HG02763 (cell line): ENCODE measurements around the gene LCN6.
"Not testable (repeated sequence)": the region's sequence is repeated elsewhere in the genome, so short reads cannot be mapped to it uniquely, and the experiment has no call there.

Experiments used
- ATAC-seq: cut with Tn5 transposase; IDR thresholded peaks from one replicate; pipeline ENCODE4 v1.9.1; 2021; ENCODE audit warnings: mild to moderate bottlenecking, moderate library complexity; ENCODE audit not compliant: unreplicated experiment

The LCN6 gene

DNA sequence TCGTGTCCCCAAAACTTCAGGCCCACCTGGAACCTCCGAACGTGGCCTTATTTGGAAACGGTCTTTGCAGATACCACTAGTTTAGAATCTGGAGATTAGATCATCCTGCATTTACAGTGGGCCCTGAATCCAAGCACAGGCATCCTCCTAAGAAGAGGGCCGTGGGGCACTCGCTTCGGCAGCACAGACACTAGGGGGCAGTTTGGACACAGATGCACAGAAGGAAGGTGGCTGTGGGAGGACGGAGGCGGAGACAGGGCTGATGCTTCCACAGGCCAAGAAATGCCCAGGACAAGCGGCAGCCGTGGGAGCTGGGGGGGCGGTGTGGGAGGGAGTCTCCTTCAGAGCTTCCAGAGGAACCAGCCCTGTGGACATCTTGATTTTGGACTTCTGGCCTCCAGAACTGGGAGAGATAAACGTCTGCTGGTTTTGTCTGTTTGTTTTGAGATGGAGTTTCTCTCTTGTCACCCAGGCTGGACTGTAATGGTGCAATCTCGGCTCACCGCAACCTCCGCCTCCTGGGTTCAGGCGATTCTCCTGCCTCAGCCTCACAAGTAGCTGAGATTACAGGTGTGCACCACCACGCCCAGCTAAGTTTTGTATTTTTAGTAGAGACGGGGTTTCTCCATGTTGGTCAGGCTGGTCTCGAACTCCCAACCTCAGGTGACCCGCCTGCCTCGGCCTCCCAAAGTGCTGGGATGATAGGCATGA, 12.7 kb upstream of the LCN6 start:
- ATAC-seq = not testable (repeated sequence)

DNA sequence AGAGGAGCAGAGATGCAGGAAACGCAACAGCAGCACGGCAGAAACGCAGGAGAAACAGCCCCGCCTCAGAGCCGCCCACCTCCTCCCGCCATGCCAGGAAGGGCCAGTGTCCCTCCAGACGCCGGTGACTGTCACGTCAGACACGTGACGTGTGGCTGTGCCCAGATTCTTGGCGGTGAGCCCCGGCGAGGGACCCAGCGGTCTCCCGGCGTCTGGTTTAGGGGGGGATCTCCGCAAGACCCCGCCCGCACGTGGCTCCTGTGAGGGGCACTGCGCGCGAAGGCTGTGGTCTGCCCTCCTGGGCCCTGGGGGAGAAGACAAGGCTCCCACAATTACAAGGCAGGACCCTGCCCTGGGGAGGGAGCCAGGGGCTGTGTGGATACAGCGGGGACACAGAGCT, 12.1 kb upstream of the LCN6 start:
- no peak for ATAC-seq

DNA sequence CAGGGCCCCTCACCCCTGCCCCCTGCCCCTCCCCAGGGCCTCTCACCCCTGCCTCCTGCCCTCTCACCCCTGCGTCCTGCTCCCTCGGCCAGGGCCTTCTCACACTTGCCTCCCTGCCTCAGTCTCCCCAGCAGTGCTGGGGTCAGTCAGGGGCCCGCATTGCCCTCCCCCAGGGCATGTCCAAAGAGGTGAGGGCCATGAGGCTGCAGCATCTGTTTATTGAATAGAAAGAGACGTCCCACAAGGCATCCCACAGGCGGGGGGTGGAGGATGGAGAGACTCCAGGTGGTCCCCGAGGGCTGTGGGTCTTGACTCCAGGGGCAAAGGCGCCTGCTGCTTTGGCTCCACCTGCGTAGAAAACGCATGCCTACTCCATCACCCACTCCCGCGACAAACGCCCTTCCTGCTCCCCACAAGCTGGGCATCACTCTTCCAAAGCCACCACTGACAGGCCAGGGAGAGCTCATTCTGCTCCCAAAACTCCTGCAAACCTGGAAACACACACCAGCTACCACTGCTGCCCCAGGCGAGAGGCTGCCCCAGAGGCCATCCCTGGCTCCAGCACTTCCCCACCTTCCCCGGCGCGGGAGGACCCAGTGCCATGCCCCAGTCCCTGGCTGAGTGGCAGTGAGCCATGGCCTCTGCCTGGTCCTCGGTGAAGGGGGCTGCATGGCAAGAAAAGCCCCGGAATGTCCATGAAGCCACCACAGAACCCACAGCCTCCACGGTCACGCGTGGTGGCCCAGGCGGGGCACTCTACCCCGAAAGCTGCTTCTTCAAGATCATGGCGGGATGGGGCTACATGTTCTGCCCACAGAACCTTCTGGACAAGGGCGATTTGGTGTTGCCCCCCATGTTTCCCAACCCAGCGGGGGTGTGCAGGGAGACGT, 11.4 kb upstream of the LCN6 start:
- ATAC-seq = no peak

DNA sequence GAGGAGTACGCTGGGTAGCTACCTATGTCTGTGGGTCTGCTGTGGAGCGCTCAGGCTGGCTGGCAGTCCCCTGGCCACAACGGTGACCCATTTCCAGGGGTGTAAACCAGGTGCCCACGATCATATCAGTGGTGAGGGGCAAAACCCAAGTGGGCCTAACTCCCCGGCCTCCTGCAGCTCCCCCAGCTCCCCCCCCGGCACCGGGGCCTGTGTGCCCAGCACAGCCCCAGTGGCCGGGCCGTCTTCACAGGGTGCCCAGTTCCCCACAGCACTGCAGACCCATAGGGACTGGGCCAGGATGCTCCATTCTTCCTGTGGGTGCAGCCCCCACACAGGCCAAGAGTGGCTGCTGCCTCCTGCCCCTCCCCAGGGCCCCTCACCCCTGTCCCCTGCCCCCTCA, 10.7 kb upstream of the LCN6 start:
- no peak for ATAC-seq

DNA sequence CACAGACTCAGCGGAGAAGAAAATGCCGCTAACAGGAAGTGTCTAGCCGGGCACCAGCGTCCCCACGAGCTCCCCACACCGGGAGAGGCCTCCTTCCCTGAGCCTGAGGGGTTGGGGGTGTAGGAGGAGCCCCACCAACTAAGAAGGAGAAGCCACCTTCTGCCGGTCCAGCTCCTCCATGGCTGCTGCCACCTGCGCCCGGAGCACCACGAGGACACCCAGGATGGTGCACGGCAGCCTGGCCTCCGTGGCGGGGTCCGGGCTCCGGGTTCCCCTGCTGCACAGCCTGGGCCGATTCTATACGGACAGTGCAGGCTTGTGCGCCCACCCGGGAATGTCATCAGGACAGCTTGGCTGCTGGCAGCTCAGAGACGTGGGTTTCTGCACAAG, 9.4 kb upstream of the LCN6 start:
- no peak for ATAC-seq

DNA sequence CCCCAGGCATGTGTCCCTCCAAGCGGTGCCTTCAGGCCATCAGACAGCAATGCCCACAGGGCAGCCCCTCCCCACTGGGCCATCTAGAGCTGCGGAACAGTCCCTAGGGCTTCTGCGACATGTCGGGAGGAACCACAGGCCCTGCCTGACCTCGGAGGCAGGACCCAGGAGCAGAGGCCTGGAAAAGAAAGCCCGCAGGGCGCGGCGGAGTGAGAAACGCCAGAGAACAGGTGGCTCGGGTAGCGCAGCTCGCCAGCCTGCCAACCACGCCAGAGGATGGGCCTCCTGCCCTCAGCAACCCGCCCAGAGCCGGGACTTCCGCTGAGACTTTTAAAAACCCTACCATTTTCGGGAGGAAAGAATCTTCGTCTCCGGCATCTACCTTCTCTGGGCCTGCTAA, 9.0 kb upstream of the LCN6 start:
- ATAC-seq = no peak

DNA sequence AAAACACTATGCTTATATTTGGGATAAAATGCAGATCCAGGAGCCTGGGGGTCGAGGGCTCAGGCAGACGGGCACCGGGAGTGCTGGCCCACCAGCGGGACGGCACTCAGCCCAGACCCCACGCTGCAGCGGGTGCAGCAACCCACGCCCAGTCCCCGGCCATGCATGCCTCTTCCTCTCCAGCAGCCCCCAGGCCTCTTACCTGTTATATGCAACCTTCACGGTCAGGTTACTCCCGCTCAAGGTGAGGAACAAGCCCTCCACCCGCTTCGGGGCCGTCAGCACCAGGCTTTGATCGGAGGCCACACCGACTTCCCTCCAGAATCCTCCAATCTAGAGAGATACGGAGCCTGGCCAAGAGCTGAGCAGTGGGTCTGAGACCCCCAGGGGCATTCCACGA, 8.5 kb upstream of the LCN6 start:
- no peak for ATAC-seq

DNA sequence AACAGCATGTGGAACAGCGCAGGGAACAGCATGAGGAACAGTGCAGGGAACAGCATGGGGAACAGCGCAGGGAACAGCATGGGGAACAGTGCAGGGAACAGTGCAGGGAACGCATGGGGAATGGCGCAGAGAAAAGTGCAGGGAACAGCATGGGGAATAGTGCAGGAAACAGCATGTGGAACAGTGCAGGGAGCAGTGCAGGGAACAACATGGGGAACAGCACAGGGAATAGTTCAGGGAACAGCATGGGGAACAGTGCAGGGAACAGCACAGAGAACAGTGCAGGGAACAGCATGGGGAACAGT, 7.8 kb upstream of the LCN6 start:
- ATAC-seq = no peak

DNA sequence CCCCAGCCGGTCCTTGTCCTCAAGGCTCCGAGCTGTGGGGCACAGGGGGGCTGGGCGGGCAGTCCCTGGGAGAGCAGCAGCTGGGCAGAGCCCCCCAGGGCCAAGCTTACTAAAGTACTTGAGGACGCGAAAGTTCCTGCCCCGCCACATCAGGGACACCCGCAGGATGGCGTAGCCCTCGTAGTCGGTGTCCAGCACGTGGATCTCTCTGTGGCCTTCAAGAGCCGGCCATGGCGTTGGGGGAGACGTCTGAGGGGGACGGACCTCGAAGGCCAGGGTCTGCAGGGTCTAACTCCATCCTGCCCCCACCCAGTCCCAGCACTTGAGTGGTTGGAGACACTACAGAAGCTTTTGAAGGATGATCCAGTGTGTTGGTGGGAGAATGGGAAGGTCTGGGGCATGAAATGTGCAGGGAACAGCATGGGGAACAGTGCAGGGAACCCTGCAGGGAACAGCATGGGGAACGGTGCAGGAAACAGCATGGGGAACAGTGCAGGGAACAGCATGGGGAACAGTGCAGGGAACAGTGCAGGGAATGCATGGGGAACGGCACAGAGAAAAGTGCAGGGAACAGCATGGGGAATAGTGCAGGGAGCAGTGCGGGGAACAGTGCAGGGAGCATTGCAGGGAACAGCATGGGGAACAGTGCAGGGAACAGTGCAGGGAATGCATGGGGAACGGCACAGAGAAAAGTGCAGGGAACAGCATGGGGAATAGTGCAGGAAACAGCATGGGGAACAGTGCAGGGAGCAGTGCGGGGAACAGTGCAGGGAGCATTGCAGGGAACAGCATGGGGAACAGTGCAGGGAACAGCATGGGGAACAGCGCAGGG, 7.2 kb upstream of the LCN6 start:
- not testable (repeated sequence) for ATAC-seq

DNA sequence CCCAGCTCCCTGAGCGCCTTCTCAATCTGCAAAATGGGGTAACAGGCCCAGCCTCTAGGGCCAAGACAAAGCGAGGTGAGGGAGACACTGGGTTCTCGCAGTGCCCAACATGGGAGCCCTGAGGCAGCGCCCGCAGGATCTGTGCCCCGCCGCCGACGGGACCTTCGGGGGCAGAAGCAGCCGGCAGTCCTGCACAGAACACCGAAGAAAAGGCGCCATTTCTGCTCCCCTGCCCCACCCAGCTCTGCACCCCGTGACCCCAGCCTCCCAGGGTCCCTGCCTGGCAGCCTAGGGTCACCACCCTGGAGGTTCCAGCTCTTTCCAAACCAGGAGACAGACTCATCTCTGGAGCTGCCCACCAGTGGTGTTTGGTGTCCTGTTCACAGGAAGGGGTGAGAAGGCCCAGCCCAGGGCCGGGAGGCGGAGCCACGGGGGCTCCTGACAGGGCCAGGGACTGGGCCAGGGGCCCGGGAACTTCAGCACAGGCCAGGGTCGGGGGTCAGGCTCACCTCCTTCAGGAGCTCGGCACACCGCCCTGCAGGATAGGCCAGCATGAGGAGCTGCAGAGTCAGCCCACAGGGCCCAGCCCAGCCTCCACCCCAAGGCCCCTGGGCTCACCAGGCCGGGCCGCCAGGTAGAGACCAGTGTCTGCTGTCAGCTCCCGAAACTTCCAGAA, 6.4 kb upstream of the LCN6 start:
- ATAC-seq = no peak

DNA sequence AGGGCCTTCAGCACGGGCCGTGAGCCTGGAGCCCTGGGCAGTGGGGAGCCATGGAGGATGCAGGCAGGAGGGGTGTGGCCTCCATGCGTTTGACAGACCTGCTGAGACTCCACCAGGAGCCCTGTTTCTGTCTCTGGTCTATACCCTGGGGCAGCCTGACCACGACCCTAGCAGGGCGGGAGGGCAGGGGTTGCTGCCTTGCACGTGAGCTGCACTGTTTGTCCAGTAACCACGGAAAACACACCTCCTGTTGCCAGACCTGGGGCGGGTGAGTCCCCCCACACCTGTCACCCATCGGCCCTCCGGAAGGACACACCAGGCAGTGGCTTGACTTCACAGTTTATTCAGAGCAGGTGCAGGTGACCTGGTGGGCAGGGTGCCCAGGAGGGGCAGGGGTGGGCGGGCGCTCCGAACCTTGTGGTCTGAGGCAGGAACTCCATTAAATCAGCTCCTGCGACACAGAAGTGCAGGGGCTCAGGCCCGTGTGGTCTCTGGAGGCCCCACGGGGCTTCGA, 5.8 kb upstream of the LCN6 start:
- no peak for ATAC-seq

DNA sequence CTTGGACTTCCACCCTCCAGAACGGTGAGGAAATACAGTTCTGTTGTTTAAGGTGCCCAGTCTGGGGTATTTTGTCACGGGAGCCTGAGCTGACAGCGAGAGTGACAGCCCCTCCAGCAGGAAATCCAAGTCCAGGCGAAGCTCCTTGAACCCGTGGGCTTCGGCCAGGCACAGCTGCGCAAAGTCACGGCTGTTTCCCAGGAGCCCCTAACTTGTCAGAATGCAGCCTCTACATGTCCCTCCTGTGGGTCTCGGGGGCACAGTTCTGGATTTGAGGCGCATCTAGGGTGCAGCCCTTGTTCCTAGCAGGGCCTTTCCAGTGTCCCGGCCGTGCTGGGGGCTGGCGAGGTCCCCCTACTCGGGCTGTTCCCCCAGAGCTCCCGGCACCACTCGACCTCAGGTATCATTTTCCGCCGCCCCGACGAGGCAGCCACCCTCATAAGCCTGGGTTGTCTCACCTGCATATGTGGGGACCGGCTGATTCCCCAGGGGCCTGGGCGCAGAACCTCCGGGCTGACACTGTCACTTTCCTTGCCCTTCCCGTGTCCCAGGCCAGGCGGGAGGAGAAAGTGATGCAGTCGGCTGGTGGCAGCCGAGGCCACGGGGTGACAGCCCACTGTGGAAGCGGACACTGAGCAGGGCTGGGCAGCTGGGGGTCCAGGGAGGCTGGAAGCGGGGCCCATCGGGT, 5.2 kb upstream of the LCN6 start:
- no peak for ATAC-seq

DNA sequence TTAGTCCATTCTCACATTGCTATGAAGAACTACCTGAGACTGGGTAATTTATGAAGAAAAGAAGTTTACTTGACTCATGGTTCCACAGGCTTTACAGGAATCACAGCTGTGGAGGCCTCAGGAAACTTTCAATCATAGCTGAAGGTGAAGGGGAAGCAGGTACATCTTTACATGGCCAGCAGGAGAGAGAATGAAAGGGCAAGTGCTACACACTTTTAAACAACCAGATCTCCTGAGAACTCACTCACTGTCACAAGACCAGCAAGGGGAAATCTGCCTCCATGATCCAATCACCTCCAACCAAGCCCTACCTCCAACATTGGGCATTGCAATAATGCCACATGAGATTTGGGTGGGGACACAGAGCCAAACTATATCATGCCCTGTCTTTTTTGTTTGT, 3.5 kb upstream of the LCN6 start:
- no peak for ATAC-seq

DNA sequence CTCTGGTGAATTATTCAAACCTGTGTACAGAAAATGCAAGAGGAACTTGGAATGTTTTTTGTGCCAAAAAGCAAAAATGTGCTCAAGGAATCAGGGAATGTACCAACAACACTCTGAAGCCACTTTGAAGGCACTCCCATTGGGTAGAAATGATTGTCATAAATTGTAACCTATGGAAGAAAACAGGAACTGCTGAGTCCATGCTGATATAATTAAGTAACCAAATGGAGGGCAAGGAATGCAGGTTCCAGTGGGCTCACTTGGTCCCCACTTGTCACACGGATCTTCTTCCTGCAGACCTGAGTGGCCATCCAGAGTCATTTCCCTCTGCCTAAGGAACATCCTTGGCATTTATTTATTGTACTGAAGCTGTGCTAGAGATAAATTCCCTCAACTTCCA, 2.9 kb upstream of the LCN6 start:
- no peak for ATAC-seq

DNA sequence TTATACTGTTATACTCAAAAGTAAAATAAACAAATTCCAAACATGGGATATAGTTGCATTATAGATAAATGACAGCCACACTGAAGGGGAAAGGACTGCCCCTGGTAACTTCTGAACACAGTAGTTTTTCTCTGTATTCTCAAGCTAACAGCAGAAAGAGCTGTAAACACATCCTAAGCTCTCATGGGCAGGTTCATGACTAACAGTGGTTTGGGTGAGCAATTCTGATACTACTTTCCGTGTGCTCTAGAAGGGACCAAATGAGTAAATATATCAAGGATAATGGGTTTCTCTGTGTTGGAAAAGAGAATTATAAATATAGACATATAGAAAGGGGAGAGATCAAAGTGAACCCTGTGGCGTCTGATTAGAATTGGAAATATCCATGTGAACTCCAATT, 2.2 kb upstream of the LCN6 start:
- no peak for ATAC-seq

DNA sequence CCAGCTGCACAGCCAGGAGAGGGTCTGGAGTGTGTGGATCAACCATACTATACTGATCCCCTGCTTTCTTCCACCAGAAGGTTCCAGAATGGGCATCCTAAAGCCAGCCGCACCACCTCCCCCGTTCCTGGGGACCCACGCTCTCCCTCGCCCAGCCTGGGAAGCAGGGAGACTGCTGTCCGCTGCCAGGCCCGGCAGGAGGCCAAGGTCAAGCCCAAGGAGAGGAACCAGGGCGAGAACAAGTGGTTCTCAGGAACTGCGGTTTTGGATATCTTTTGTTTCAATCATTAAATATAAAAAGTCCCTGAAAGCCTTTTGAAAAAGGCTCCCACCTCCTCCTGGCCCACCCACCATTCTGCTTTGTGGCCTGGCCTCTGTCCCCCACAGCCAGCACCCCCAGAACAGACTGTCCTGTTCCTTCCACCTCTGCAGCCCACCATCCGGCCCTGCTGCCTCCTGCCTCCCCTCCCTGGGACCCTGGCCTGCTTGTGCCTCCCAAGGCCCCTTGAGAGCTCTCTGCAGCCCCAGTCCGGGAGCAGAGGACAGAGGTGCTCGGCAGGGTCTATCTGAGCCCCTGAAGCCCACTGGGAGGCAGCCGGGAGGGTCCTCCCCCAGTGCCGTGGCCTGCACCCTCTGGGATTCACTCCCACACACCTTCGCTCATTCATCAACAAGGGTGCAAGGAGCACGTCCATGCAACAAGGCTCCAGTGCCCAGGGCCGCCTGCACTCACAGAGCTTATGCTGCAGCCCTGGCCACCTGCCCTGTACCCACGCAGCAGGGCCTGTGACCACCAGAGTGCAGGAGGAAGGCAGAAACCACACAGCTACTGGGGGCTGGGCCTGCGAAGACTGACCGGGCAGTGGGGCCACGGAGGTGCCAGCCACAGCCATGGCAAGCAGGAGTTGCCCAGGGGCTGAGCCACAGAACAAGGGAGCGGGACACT, 614 bp upstream of the LCN6 start:
- ATAC-seq = no peak

DNA sequence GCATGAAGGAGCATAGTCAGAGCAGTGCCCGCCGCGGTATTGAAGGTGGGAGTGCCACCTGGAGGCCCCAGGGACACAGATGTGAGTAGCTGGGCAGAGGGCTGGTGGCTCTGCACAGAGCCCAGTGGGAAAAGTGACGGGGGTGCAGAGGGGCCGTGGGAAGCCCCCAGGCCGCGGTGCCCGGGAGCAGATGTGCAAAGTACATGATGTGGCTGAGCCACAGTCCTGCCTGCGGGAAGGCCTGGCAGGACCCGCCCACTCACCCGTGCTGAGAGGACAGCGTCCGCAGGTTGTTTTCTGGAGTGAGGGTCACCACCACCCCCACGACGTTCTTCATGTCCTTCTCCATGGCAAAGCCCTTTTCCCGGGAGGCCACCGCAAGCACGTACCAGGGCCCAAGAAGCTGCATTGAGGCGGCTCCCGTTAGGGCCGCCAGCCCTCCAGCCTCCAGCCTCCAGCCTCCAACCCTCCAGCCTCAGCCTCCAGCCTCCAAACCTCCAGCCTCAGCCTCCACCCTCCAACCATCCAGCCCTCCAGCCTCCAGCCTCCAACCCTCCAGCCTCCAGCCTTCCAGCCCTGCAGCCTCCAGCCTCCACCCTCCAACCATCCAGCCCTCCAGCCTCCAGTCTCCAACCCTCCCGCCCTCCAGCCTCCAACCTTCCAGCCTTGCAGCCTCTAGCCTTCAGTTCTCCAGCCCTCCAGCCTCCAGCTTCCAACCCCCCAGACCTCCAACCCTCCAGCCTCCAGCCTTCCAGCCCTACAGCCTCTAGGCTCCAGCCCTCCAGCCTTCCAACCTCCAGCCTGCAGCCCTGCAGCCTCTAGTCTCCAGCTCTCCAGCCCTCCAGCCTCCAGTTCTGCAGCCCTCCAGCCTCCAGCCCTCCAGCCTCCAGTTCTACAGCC, 914 bp downstream of the LCN6 start:
- no peak for ATAC-seq

DNA sequence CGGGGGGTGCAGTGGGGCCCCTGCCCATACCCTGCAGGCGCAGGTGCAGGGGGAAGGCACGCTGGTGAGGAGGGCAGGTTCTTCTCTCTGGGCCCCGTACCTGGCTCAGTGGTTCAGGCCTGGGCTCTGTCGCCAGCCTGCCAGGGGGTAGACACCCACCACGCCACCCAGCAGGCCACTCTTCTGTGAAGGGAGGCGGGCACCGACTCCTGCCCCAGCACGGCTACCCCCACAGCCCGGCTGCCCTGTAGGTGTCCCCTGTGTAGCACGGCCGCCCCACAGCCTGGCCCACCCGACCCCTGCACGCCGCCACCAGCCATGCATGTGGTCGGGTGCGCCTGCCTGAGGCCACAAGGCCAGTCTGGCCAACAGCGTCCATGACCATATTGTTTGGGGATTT, 1.7 kb downstream of the LCN6 start:
- ATAC-seq = no peak
